Measurements from ENCODE around the gene MR1.

MR1 gene

DNA sequence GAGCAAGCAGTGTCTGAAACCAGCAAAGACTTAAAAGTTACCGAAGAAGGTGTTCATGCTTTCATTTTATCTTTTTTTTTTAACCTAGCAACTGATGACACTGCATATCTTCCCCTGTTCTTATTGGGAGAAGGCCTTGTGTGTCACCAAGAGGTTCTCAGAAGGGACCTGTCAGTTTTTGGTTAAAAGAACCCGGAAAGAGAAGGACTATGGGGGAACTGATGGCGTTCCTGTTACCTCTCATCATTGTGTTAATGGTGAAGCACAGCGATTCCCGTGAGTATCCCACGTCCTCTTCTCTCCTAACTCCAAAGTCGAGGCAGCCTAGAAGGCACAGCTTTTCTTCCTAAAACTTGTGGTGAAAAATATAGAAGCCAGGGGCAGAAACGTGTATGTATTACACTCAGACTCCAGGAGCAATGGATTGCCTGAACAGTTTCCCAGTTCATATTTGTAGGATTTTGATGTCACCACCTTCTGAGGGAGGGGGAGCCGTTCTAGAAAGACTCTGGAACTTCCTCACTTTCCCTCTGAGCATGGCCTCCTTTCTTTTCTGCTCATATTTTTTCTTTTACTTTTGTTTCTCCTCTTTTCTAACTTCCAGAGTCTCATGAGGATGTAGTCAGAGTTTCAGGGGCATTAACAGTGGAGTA lies at the start of gene MR1:
TSS of gene MR1 (plus strand) at position 185 of the 653 bp plus-strand sequence. CDS start at position 210, 25 bp downstream.
- Histone ChIP-seq H3K9me3 (ENCODE audit: severe bottlenecking) (no peaks in the 10 kb centered on the region), H3K27me3 (ENCODE audit: insufficient read depth, low read depth, severe bottlenecking) (no peaks in the 10 kb centered on the region), H3K36me3 (no peaks in the 10 kb centered on the region), H3K27ac (peak within 1 kb of the TSS; percentile 63), H3K4me3 (ENCODE audit: low read depth, low read length) (peak within 1 kb of the TSS; percentile 17)
- DNase-seq, result no peak
- no peak for TF ChIP-seq CTCF (IDR thresholded peaks at IDR 0.05; ENCODE audit: low read depth, low read length)

- no peak for DNase-seq
- Histone ChIP-seq H3K9me3 (ENCODE audit: severe bottlenecking) (no peaks in the 10 kb centered on the region), H3K27ac (no peak overlapping the region), H3K27me3 (ENCODE audit: insufficient read depth, low read depth, severe bottlenecking) (no peaks in the 10 kb centered on the region), H3K4me3 (ENCODE audit: low read depth, low read length) (no peak overlapping the region), H3K36me3 (no peaks in the 10 kb centered on the region)
- no peak for TF ChIP-seq CTCF (IDR thresholded peaks at IDR 0.05; ENCODE audit: low read depth, low read length)
Observed at GRCh38 chr1:180988253-180988752, 45.5 kb upstream of the MR1 start.

GRCh38 chr1:180994262-180994661 lies 39.5 kb upstream of the MR1 start:
- H3K27me3 ChIP-seq (ENCODE audit: insufficient read depth, low read depth, severe bottlenecking), result no peaks in the 10 kb centered on the region
- no peaks in the 10 kb centered on the region for H3K9me3 ChIP-seq (ENCODE audit: severe bottlenecking)
- no peaks in the 10 kb centered on the region; the same call in 1 of the 2 replicates for H3K36me3 ChIP-seq
- DNase-seq, result no peak
- TF ChIP-seq CTCF (IDR thresholded peaks at IDR 0.05; ENCODE audit: low read depth, low read length), result no peak
- no peak overlapping the region for H3K27ac ChIP-seq
- no peak overlapping the region for H3K4me3 ChIP-seq (ENCODE audit: low read depth, low read length)

DNA sequence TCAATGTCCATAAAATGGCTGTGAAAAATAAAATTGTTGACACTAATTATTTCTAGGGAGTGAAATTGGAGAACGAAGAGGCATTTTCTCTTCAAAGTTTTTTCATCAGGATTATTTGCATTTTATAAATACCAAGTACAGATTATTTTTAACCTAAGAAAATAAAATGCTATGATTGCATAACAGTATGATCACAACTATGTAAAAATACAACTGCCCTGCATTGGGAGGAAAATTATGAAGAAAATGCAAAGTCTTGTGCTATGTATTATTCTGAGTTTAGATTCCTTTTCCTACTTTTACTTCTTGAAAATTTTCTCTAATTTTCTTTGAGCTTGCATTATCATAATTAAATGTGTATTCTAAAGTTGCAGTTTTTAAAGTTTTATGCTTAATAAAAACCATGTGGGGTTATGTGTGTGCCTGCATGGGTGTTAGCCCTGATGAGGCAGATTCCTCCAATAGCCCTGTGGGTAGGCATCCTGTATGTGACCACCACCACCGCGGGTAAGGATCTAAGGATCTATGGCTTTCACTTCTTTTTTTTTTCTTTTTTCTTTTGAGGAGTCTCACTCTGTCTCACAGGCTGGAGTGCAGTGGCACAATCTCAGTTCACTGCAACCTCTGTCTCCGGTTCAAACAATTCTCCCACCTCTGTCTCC lies 35.8 kb upstream of the MR1 start:
- Histone ChIP-seq H3K27ac (no peak overlapping the region), H3K9me3 (ENCODE audit: severe bottlenecking) (no peaks in the 10 kb centered on the region), H3K27me3 (ENCODE audit: insufficient read depth, low read depth, severe bottlenecking) (no peaks in the 10 kb centered on the region), H3K36me3 (no peaks in the 10 kb centered on the region; the same call in 1 of the 2 replicates), H3K4me3 (ENCODE audit: low read depth, low read length) (no peak overlapping the region)
- DNase-seq, result no peak
- no peak for TF ChIP-seq CTCF (IDR thresholded peaks at IDR 0.05; ENCODE audit: low read depth, low read length)

DNA sequence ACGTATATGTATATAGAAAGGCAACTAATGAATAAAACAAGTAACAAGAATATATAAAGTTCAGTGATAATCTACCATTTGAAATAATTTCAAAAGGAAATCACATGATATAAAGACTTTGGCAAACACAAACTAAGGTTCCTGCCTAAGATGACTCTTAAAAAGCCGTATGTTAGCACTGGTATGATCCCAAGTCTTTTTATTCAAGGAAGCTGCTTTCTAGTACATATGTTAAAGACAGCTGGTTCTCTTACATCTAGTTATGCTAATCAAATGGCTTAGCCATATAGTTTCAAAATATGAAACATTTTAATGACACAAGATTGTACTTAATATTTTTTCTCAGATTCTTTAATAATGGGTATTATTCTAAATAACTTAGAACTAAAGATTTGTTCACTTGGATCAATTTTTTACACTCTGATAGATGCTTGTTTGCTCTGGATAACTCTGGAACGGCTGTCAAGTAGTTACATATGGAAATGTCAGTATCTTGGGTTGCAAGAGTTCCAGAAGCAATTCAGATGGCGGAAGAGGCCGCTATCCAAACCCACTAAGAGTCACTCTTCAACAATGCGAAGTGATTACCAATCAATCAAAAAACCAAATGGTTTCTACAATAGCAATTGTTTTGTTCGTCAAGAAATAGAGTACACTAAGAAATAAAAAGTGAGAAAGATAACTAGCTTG lies 32.5 kb upstream of the MR1 start:
- no peak overlapping the region for H3K4me3 ChIP-seq (ENCODE audit: low read depth, low read length)
- no peaks in the 10 kb centered on the region for H3K27me3 ChIP-seq (ENCODE audit: insufficient read depth, low read depth, severe bottlenecking)
- DNase-seq, result no peak
- H3K27ac ChIP-seq, result no peak overlapping the region
- TF ChIP-seq CTCF (IDR thresholded peaks at IDR 0.05; ENCODE audit: low read depth, low read length), result no peak
- no peaks in the 10 kb centered on the region for H3K9me3 ChIP-seq (ENCODE audit: severe bottlenecking)
- no peaks in the 10 kb centered on the region; the same call in 1 of the 2 replicates for H3K36me3 ChIP-seq

Measured in WERI-Rb-1 (cell line).